ENCODE data around the gene FOXJ1.

GRCh38 chr17:76115138-76115754 is 25.8 kb downstream of the FOXJ1 start:
- TF ChIP-seq CTCF (IDR thresholded peaks at IDR 0.05) (no peak), POLR2AphosphoS5 (IDR thresholded peaks at IDR 0.05; ENCODE audit: low read depth, low read length) (no peak), SIN3A (IDR thresholded peaks at IDR 0.05; ENCODE audit: borderline replicate concordance, insufficient read depth, low read depth, low read length) (no peak)

All from Panc1 (cell line).